Muscle layer of duodenum (tissue), 2 donors: ENCODE data around the gene NUP107.

Experiments
- H3K27ac ChIP-seq: one replicate; pipeline ENCODE4 v1.7.0; 2013; ENCODE audit warnings: mild to moderate bottlenecking, low read length
- H3K27me3 ChIP-seq: one replicate; pipeline ENCODE4 v1.7.0; 2013; ENCODE audit warnings: low read depth, mild to moderate bottlenecking, control low read depth, low read length
- H3K36me3 ChIP-seq, 2 donors: one replicate each; pipeline ENCODE4 v1.7.0; 2013; ENCODE audit warnings: low read length in 2 of 2, control low read depth in 1 of 2, mild to moderate bottlenecking in 1 of 2; ENCODE audit not compliant: insufficient read depth in 2 of 2, control insufficient read depth in 1 of 2
- H3K4me1 ChIP-seq, 2 donors: one replicate each; pipeline ENCODE4 v1.7.0; 2013; ENCODE audit warnings: low read length in 2 of 2, mild to moderate bottlenecking in 2 of 2, control low read depth in 1 of 2, moderate library complexity in 1 of 2; ENCODE audit not compliant: insufficient read depth in 2 of 2, control insufficient read depth in 1 of 2
- H3K4me3 ChIP-seq, 2 donors: one replicate each; pipeline ENCODE4 v1.7.0; 2013; ENCODE audit warnings: low read length in 2 of 2, low read depth in 1 of 2, mild to moderate bottlenecking in 1 of 2
- H3K9me3 ChIP-seq, 2 donors: one replicate each; pipeline ENCODE4 v1.7.0; 2013; ENCODE audit warnings: low read length in 2 of 2, control low read depth in 1 of 2, mild to moderate bottlenecking in 1 of 2; ENCODE audit not compliant: control insufficient read depth in 1 of 2
- donor health status: healthy.

Gene NUP107

DNA sequence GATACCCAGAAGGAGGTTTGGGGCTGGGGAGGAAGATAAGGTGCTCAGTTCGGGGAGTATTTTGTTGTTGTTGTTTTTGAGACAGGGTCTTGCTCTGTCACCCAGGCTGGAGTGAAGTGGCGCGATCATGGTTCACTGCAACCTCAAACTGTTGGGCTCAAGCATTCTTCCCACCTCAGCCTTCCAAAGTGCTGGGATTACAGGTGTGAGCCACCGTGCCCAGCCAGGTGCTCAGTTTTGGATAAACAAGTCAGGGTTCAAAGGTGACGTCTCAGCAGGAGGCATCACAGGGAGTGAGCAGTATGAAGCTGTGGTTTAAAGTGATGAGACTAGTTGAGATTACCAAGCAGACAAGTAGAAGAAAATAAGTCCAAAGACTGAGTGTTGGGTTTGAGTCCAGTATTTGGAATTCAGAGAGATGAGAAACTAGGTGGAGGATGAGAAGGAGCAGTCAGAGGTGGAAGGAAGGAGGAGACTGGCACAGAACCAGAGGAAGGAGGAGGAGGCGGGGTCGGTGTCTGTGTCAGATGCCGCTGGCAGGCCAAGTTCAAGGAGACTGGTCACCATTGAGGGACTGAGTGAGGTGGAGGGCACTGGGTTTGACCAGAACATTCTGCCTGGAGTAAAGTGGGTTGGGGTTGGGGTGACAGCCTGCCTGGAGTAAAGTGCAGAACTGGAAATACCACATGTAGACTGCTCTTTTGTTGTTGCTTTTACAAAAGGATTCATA is 75.3 kb downstream of the NUP107 start:
- Histone ChIP-seq H3K27me3 (no peaks in the 10 kb centered on the region), H3K27ac (no peak overlapping the region), H3K36me3 (peaks cover 0 to 36% of the 10 kb centered on the region in 2 donors), H3K9me3 (no peaks in the 10 kb centered on the region), H3K4me3 (no peak overlapping the region), H3K4me1 (no peaks in the 10 kb centered on the region)

DNA sequence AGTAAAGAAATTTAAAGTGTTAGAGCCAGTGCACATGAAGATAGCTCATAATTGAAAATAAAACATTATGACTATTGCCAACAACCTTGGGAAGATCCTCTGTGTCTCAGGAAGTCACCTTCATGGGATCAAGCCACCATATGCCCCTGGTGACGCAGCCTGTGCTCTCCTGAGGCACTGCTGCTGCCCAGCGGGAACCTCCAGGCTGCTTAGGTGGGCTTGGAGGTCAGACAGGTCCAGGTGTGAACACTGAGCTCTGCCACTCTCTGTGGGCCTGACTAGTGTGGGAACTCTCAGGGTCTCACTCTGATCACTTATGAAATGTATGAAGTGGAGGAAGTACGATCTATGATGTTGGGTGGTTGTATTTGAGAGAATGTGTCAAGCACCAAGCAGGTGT is 75.9 kb downstream of the NUP107 start:
- no peaks in the 10 kb centered on the region for H3K9me3 ChIP-seq
- H3K4me3 ChIP-seq = no peak overlapping the region
- H3K36me3 ChIP-seq = peaks cover 0 to 37% of the 10 kb centered on the region in 2 donors
- H3K27ac ChIP-seq = no peak overlapping the region
- no peaks in the 10 kb centered on the region for H3K27me3 ChIP-seq
- no peaks in the 10 kb centered on the region for H3K4me1 ChIP-seq

DNA sequence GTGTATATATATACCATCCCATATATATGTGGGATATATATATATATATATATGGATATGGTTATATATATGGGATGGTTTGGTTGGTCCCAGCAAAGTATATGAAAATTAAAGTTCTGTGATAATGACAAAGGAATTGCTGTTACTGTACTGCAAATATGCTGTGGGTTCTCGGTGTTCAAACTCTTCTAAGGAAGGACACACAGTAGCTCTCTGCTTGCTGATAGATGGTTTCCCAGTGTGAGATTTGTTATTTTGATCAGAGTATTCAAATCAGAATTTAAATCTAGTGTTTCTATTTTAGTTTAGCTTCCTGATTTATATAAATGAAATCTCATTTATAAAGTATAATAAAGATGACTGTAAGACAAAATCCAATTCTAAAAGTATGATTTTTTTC is 78.9 kb downstream of the NUP107 start:
- Histone ChIP-seq H3K36me3 (peaks cover 0 to 32% of the 10 kb centered on the region in 2 donors), H3K4me1 (no peaks in the 10 kb centered on the region), H3K27ac (no peak overlapping the region), H3K27me3 (no peaks in the 10 kb centered on the region), H3K4me3 (no peak overlapping the region), H3K9me3 (no peaks in the 10 kb centered on the region)

DNA sequence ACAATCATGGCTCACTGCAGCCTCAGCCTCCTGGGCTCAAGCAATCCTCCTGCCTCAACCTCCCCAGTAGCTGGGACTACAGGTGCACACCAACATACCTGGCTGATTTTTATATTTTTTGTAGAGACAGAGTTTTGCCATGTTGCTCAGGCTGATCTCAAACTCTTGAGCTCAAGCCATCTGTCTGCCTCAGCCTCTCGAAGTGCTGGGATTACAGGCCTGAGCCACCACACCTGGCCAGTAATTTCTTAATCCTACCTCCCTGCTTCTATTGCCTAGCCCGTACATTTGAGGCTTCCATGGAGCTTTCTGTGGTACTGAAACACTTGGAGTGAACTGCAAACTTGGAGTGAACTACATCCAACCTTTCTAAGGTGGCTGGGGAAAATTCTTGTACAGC is 79.9 kb downstream of the NUP107 start:
- H3K4me3 ChIP-seq = no peak overlapping the region
- no peaks in the 10 kb centered on the region for H3K4me1 ChIP-seq
- no peaks in the 10 kb centered on the region for H3K9me3 ChIP-seq
- no peaks in the 10 kb centered on the region for H3K27me3 ChIP-seq
- no peak overlapping the region for H3K27ac ChIP-seq
- H3K36me3 ChIP-seq = peaks cover 0 to 28% of the 10 kb centered on the region in 2 donors

DNA sequence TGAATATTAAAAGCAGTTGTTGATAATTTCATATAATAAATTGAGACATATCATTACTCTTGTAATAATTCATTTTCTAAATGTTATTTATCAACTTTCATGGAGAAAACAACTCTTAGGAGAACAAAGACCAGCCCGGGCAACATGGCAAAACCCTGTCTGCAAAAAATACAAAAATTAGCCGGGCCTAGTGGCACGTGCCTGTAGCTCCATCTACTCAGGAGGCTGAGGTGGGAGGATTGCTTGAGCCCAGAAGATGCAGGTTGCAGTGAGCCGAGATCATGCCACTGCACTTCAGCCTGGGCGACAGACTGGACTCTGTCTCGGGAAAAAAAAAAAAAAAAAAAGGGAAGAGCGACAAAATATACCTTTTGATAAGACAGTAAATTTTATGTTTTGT is 80.4 kb downstream of the NUP107 start:
- Histone ChIP-seq H3K27me3 (no peaks in the 10 kb centered on the region), H3K36me3 (peaks cover 0 to 23% of the 10 kb centered on the region in 2 donors), H3K4me1 (no peaks in the 10 kb centered on the region), H3K9me3 (no peaks in the 10 kb centered on the region), H3K4me3 (no peak overlapping the region), H3K27ac (no peak overlapping the region)

DNA sequence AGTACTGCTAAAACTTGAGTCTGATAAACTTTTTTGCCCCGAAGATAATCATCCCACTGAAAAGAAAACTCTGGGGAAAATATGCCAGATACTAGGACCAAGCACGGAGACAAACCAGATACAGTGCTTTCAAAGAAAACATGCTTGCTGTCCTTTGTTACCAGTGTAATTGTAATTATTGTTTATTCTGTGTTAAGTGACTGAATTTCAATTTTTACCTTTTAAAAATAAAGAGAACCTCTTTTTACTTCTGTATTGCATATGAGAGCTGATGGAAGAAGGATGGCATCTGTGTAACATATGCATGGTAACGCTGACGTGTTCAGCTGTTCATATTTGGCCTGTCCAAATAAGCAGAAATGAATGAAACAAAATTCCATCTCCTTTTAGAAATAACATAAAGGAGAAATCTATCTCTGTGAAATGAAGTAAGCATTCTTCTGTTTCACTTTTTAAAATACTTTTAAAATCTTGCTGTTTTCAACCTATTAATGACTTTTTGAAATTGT is 81.7 kb downstream of the NUP107 start:
- Histone ChIP-seq H3K27ac (no peak overlapping the region), H3K36me3 (peaks cover 0 to 14% of the 10 kb centered on the region in 2 donors), H3K4me1 (no peaks in the 10 kb centered on the region), H3K4me3 (no peak overlapping the region), H3K9me3 (no peaks in the 10 kb centered on the region), H3K27me3 (no peaks in the 10 kb centered on the region)

GRCh38 chr12:68769941-68770340 is 83.2 kb downstream of the NUP107 start:
- peaks cover 0 to 6% of the 10 kb centered on the region in 2 donors for H3K36me3 ChIP-seq
- no peaks in the 10 kb centered on the region for H3K9me3 ChIP-seq
- H3K27ac ChIP-seq = no peak overlapping the region
- H3K27me3 ChIP-seq = no peaks in the 10 kb centered on the region
- H3K4me3 ChIP-seq = no peak overlapping the region
- no peaks in the 10 kb centered on the region for H3K4me1 ChIP-seq

DNA sequence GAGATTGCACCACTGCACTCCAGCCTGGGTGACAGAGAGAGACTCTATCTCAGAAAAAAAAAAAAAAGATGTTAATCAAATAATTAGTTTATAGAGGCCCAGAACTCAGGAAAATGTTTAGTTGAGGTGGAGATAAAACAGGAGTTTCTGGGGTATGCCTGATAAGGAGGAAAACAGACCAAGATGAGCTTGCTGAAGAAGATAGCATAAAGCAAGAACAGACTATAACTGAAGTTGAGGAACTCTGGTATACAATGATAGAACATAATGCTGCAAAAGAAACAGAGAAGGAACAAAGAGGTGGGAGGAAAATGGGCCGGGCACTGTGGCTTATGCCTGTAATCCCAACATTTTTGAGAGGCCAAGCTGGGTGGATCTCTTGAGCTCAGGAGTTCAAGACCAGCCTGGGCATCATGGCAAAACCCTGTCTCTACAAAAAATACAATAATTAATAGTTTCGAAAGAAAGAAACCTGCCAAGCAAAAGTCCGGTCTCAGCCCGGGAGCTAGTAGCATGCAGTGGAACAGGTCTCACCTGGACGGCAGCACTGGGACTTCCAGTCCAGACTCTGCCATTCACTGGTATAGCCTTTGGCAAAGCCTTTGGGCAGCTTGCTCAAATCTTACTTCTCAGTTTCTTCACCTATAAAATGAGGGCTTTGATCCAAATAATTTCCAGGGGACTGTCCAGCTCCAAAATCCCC is 84.6 kb downstream of the NUP107 start:
- H3K36me3 ChIP-seq = peaks cover 0 to 6% of the 10 kb centered on the region in 2 donors
- H3K4me1 ChIP-seq = no peaks in the 10 kb centered on the region
- no peaks in the 10 kb centered on the region for H3K27me3 ChIP-seq
- H3K27ac ChIP-seq = no peak overlapping the region
- H3K4me3 ChIP-seq = no peak overlapping the region
- H3K9me3 ChIP-seq = no peaks in the 10 kb centered on the region

GRCh38 chr12:68772714-68773113 is 85.9 kb downstream of the NUP107 start:
- Histone ChIP-seq H3K27me3 (no peaks in the 10 kb centered on the region), H3K4me1 (no peaks in the 10 kb centered on the region), H3K36me3 (no peaks in the 10 kb centered on the region), H3K9me3 (no peaks in the 10 kb centered on the region), H3K4me3 (no peak overlapping the region), H3K27ac (no peak overlapping the region)

- no peak overlapping the region for H3K4me3 ChIP-seq
- no peaks in the 10 kb centered on the region for H3K4me1 ChIP-seq
- H3K27me3 ChIP-seq = no peaks in the 10 kb centered on the region
- H3K27ac ChIP-seq = no peak overlapping the region
- no peaks in the 10 kb centered on the region for H3K36me3 ChIP-seq
- no peaks in the 10 kb centered on the region for H3K9me3 ChIP-seq
Measured at GRCh38 chr12:68773582-68773981, 86.8 kb downstream of the NUP107 start.

DNA sequence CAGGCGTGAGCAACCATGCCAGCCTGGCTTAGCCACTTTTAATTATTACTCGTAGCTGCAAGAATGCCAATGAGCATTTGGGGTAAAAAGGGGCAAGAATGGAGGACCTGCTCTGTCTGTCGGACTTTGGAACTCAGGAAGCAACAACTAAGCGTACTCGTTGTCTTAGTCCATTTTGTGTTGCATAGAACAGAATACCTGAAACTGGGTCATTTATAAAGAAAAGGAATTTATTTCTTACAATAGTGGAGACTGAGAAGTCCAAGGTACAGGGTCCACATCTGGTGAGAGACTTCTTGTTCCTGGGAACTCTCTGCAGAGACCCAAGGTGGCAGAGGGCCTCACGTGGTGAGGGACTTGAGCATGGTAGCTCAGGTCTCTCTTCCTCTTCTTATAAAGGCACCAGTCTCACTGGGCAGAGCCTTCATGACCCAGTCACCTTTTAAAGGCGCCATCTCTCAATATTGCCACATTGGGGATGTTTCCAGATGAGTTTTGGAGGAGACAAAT is 88.4 kb downstream of the NUP107 start:
- H3K9me3 ChIP-seq = no peaks in the 10 kb centered on the region
- H3K4me1 ChIP-seq = no peaks in the 10 kb centered on the region
- no peak overlapping the region for H3K4me3 ChIP-seq
- no peaks in the 10 kb centered on the region for H3K27me3 ChIP-seq
- no peaks in the 10 kb centered on the region for H3K36me3 ChIP-seq
- no peak overlapping the region for H3K27ac ChIP-seq
